Measurements from ENCODE around the gene GRIA3. TPM values are rescaled to one million over a fixed set of nuclear protein-coding genes. Genes with fewer than 3 reads are reported as not detected.

GRIA3 gene
- total and polyA plus RNA-seq, 10 donors, result 0.10 to 0.61 (median 0.24) TPM; not detected in 2

- no peaks in the 10 kb centered on the region for H3K27me3 ChIP-seq (replicated peaks in 1 of 7)
- no peaks in the 10 kb centered on the region for H3K4me1 ChIP-seq
- TF ChIP-seq CTCF (IDR thresholded peaks at IDR 0.05 in 8 of 11, conservative IDR thresholded peaks at IDR 0.05 in 3 of 11) (no peak), POLR2A (IDR thresholded peaks at IDR 0.05) (no peak), POLR2AphosphoS5 (IDR thresholded peaks at IDR 0.05) (no peak)
- H3K27ac ChIP-seq, result no peak overlapping the region
- no peaks in the 10 kb centered on the region for H3K36me3 ChIP-seq
- H3K4me3 ChIP-seq, result no peak overlapping the region
- H3K9me3 ChIP-seq, result no peaks in the 10 kb centered on the region
- WGBS, 5 donors, result 65 to 97% (median 80%) methylated on average over 2 to 4 of the region's 4 CpGs
- intact Hi-C loops (cut with DNase I; ENCODE audit: low total_unique reads), result no loop called here
- DNase-seq, result no peak
These were observed 18.4 kb downstream of the GRIA3 start for GRCh38 chrX:123202523-123202922.

DNA sequence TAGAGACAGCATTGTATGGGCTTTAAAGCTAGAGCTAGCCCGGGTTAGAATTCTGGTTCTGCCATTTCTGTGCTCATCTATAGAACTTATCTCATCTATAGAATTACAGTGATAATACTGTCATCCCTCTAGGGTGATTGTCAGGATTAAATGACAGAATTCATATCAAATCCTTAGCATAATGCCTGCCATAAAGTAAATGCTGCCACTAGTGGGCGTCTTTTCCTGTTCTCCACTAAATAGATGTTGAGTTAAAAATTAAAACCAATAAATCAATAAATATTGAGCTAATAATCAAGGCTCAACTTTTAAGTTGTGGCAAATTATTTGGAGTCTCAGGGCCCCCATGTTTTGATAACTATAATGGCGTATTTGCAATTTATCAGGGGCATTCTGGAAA, 19.7 kb downstream of the GRIA3 start:
- Histone ChIP-seq H3K4me3 (no peak overlapping the region), H3K4me1 (no peaks in the 10 kb centered on the region), H3K9me3 (no peaks in the 10 kb centered on the region), H3K27ac (no peak overlapping the region), H3K36me3 (no peaks in the 10 kb centered on the region), H3K27me3 (replicated peaks in 1 of 7) (no peaks in the 10 kb centered on the region)
- no peak for TF ChIP-seq CTCF (IDR thresholded peaks at IDR 0.05 in 8 of 11, conservative IDR thresholded peaks at IDR 0.05 in 3 of 11)
- no peak for TF ChIP-seq POLR2AphosphoS5 (IDR thresholded peaks at IDR 0.05)
- TF ChIP-seq POLR2A (IDR thresholded peaks at IDR 0.05), result no peak
- WGBS, 5 donors, result 65 to 99% (median 86%) methylated on average over 3 of the region's 3 CpGs
- DNase-seq, result no peak
- intact Hi-C loops (cut with DNase I; ENCODE audit: low total_unique reads), result no loop called here

GRCh38 chrX:123206176-123206575, 22.1 kb downstream of the GRIA3 start:
- no peak for DNase-seq
- no peaks in the 10 kb centered on the region for H3K36me3 ChIP-seq
- H3K4me1 ChIP-seq, result no peaks in the 10 kb centered on the region
- intact Hi-C loops (cut with DNase I; ENCODE audit: low total_unique reads), result no loop called here
- H3K27ac ChIP-seq, result no peak overlapping the region
- 71 to 82% (median 75%) methylated on average over 9 of the region's 9 CpGs for WGBS, 5 donors
- no peaks in the 10 kb centered on the region for H3K27me3 ChIP-seq (replicated peaks in 1 of 7)
- TF ChIP-seq POLR2A (IDR thresholded peaks at IDR 0.05), result no peak
- TF ChIP-seq CTCF (IDR thresholded peaks at IDR 0.05 in 8 of 11, conservative IDR thresholded peaks at IDR 0.05 in 3 of 11), result no peak
- TF ChIP-seq POLR2AphosphoS5 (IDR thresholded peaks at IDR 0.05), result no peak
- H3K4me3 ChIP-seq, result no peak overlapping the region
- no peaks in the 10 kb centered on the region for H3K9me3 ChIP-seq

DNA sequence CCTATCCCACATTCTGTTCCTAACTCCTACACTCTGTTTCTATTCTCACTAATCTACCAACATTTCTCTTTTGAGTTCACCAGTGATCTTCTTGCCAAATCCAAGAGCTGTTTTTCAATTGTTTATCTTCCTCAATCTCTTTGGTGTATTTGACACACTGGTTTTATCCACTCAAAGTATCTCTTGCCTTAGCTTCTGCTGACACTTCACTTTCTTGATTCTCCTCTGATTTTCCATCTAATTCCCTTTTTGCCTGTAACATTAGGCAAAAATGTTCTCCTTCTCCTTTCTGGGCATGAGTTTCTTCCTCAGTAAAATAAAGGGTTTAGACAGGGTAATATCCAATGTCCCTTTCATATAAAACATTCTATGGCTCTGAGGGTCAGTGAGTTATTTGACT, 26.2 kb downstream of the GRIA3 start:
- Histone ChIP-seq H3K27ac (no peak overlapping the region), H3K27me3 (replicated peaks in 1 of 7) (no peaks in the 10 kb centered on the region), H3K36me3 (no peaks in the 10 kb centered on the region), H3K4me3 (no peak overlapping the region), H3K9me3 (no peaks in the 10 kb centered on the region), H3K4me1 (no peaks in the 10 kb centered on the region)
- intact Hi-C loops (cut with DNase I; ENCODE audit: low total_unique reads), result no loop called here
- no peak for TF ChIP-seq CTCF (IDR thresholded peaks at IDR 0.05 in 8 of 11, conservative IDR thresholded peaks at IDR 0.05 in 3 of 11)
- TF ChIP-seq POLR2A (IDR thresholded peaks at IDR 0.05), result no peak
- TF ChIP-seq POLR2AphosphoS5 (IDR thresholded peaks at IDR 0.05), result no peak
- DNase-seq, result no peak
